Measurements from ENCODE around the gene GRAMD2A. TPM values are rescaled to one million over a fixed set of nuclear protein-coding genes. Genes with fewer than 3 reads are reported as not detected.

GRAMD2A gene
- total and polyA plus RNA-seq, 8 donors, result 0.19 to 0.28 TPM; not detected in 6

GRCh38 chr15:72168808-72169190 is 28.8 kb downstream of the GRAMD2A start:
- DNase-seq (no peak), FAIRE-seq (no peak), ATAC-seq (no peak)
- H3K27ac ChIP-seq, result no peak overlapping the region
- no peak for TF ChIP-seq CTCF (IDR thresholded peaks at IDR 0.05)
- H3K4me1 ChIP-seq, result no peaks in the 10 kb centered on the region
- WGBS, 2 donors, result 55 to 65% methylated on average over 4 of the region's 4 CpGs
- no peak overlapping the region for H3K4me3 ChIP-seq
- H3K9me3 ChIP-seq, result no peaks in the 10 kb centered on the region
- intact Hi-C loops (cut with DNase I), result loop anchor here in 1 of 3 donors (10.0 kb wide), 1 partner anchor 394 kb away; no protein-coding TSS in a partner anchor
- no peaks in the 10 kb centered on the region for H3K36me3 ChIP-seq
- no peaks in the 10 kb centered on the region for H3K27me3 ChIP-seq

- FAIRE-seq, result no peak
- TF ChIP-seq CTCF (IDR thresholded peaks at IDR 0.05), result no peak
- intact Hi-C loops (cut with DNase I), result loop anchor here in 1 of 3 donors (10.0 kb wide), 1 partner anchor 393 kb away; no protein-coding TSS in a partner anchor
- 52 to 63% methylated on average over 7 of the region's 7 CpGs for WGBS, 2 donors
- Histone ChIP-seq H3K27me3 (no peaks in the 10 kb centered on the region), H3K4me3 (no peak overlapping the region), H3K9me3 (no peaks in the 10 kb centered on the region), H3K36me3 (no peaks in the 10 kb centered on the region), H3K4me1 (no peaks in the 10 kb centered on the region), H3K27ac (no peak overlapping the region)
- ATAC-seq, result peak in 2 of 4 donors; percentile 22 to 24
- DNase-seq, result no peak
Observed at GRCh38 chr15:72168131-72168807, 29.3 kb downstream of the GRAMD2A start.

GRCh38 chr15:72167445-72167844 is 30.1 kb downstream of the GRAMD2A start:
- Histone ChIP-seq H3K36me3 (no peaks in the 10 kb centered on the region), H3K27me3 (no peaks in the 10 kb centered on the region), H3K4me1 (no peaks in the 10 kb centered on the region), H3K27ac (no peak overlapping the region), H3K9me3 (no peaks in the 10 kb centered on the region), H3K4me3 (no peak overlapping the region)
- intact Hi-C loops (cut with DNase I), result loop anchor here in 1 of 3 donors (10.0 kb wide), 1 partner anchor 393 kb away; no protein-coding TSS in a partner anchor
- no peak for ATAC-seq
- DNase-seq, result no peak
- FAIRE-seq, result no peak
- 63 to 81% methylated on average over 6 of the region's 6 CpGs for WGBS, 2 donors
- TF ChIP-seq CTCF (IDR thresholded peaks at IDR 0.05), result no peak

GRCh38 chr15:72166716-72167417 is 30.7 kb downstream of the GRAMD2A start:
- H3K9me3 ChIP-seq, result no peaks in the 10 kb centered on the region
- DNase-seq, result no peak
- H3K27me3 ChIP-seq, result no peaks in the 10 kb centered on the region
- intact Hi-C loops (cut with DNase I), result loop anchor here in 1 of 3 donors (10.0 kb wide), 1 partner anchor 392 kb away; no protein-coding TSS in a partner anchor
- TF ChIP-seq CTCF (IDR thresholded peaks at IDR 0.05), result no peak
- 77 to 89% methylated on average over 5 of the region's 5 CpGs for WGBS, 2 donors
- no peak for FAIRE-seq
- no peak overlapping the region for H3K4me3 ChIP-seq
- no peak for ATAC-seq
- H3K4me1 ChIP-seq, result no peaks in the 10 kb centered on the region
- no peak overlapping the region for H3K27ac ChIP-seq
- H3K36me3 ChIP-seq, result no peaks in the 10 kb centered on the region
